Cortex of kidney (tissue), 1 donor: ENCODE data around the gene ADGRL3.
"Not testable (repeated sequence)": the region's sequence is repeated elsewhere in the genome, so short reads cannot be mapped to it uniquely, and the experiment has no call there.

ENCODE experiments used
- DNase-seq: peaks from one replicate; lab custom pipeline; 2025; lab: John Stamatoyannopoulos, UW

ADGRL3 gene

GRCh38 chr4:61500883-61501282 lies 300.8 kb downstream of the ADGRL3 start:
- no peak for DNase-seq

DNA sequence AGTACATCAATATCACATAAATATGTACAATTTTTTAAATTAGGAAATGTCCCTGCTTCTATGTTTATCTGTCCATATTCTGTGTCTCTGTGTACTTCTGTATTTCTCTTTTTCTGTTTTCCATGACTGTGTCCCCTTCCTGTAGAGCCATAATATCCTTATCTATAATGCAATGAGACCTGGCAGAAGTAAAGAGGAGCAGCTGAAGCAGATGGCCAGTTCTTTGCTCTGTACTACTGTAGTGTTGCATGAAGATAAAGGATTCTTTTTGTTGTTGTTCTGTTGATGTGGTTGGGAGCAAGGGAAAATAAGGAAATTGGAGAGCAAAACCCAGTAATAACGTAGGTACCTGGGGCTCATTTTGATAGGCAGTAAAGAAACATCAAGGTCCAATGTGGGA lies 301.7 kb downstream of the ADGRL3 start:
- no peak for DNase-seq

- no peak for DNase-seq
Observed at GRCh38 chr4:61505773-61506685, 305.9 kb downstream of the ADGRL3 start.

GRCh38 chr4:61507091-61507490 lies 307.0 kb downstream of the ADGRL3 start:
- no peak for DNase-seq

GRCh38 chr4:61509721-61510241 lies 309.7 kb downstream of the ADGRL3 start:
- DNase-seq, result not testable (repeated sequence)

- no peak for DNase-seq
Observed at GRCh38 chr4:61511716-61512488, 311.8 kb downstream of the ADGRL3 start.

GRCh38 chr4:61514991-61515390 lies 314.9 kb downstream of the ADGRL3 start:
- DNase-seq, result no peak

DNA sequence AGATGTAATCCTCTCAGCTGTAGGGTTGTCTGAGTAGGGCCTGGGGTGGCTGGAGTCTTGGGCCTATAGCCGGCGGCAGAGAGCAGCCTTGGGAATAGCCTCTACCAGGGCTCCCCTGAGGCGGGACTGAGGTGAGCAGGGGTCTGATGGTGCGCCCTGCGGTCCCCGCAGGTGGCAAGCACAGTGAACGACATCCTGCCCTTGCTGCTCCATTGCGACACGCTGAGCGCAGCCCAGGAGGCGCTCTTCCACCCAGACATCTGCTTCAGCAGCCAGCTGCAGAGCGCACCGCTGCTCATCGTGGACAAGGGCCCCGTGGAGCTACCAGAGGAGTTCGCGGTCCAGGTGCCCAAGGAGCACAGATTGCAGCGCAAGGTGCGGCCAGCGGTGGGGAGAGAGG lies 317.0 kb downstream of the ADGRL3 start:
- DNase-seq, result no peak

GRCh38 chr4:61520166-61520565 lies 320.0 kb downstream of the ADGRL3 start:
- no peak for DNase-seq

GRCh38 chr4:61520681-61521160 lies 320.6 kb downstream of the ADGRL3 start:
- DNase-seq, result no peak

DNA sequence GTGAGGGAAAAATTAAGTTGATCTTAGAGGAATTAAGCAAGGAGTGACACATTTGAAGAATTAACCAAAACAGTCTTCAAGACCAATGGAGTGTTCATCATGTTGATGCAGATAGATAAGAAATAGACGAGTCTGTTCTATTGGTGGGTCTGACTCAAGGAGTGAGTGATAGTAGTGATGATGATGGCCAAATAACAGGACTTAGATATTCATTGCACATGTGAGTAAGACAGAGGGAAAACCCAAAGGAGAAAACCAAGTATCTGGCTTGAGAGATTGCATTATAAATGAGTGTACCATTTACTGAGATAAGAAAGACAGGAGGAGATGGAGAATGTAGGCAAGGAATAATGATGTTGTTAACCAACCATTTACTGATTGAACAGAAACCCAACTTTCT lies 321.3 kb downstream of the ADGRL3 start:
- no peak for DNase-seq

- DNase-seq, result no peak
Observed at GRCh38 chr4:61522312-61522711, 322.2 kb downstream of the ADGRL3 start.

- DNase-seq, result no peak
Observed at GRCh38 chr4:61527888-61528287, 327.8 kb downstream of the ADGRL3 start.

GRCh38 chr4:61528595-61528994 lies 328.5 kb downstream of the ADGRL3 start:
- DNase-seq, result no peak

GRCh38 chr4:61531188-61531587 lies 331.1 kb downstream of the ADGRL3 start:
- no peak for DNase-seq

- no peak for DNase-seq
Observed at GRCh38 chr4:61532336-61533000, 332.3 kb downstream of the ADGRL3 start.

DNA sequence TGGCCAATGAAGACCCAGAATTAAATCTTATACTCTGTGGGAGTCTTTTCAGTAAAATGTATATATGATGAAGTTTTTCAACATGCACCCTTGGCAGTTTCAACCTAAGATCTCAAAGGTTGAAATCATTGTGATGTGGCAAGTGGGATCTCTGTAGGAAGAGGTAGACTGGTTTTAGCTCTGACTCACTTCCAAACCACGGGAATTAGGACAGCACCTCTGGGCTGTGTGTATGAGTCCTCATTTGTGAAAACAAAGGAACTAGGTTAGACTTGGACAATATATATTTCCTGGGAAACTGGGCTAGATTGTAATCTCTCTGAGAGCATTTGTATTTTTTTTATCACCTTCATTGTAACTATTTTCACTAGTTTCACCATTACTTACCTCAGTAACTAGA lies 333.0 kb downstream of the ADGRL3 start:
- DNase-seq, result no peak

DNA sequence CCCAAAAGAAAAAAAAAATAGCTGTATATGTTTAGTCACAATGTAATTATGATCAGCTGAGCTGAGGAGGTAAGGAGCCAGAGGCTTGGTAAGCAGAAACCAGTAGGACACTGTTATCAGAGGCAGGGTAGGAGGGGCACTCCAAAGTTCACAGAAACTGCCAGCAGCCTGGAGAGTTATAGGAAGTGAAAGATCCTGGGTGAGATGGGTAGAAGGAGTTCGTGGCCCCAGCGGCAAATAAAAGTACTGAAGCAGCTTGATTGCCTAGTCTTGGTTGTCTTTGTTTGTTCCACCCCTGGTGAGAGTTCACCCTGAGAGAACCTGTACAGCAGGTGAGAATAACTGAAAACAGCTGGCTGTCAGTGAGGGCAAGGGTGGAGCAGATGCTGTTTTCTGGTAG lies 340.8 kb downstream of the ADGRL3 start:
- DNase-seq, result no peak

DNA sequence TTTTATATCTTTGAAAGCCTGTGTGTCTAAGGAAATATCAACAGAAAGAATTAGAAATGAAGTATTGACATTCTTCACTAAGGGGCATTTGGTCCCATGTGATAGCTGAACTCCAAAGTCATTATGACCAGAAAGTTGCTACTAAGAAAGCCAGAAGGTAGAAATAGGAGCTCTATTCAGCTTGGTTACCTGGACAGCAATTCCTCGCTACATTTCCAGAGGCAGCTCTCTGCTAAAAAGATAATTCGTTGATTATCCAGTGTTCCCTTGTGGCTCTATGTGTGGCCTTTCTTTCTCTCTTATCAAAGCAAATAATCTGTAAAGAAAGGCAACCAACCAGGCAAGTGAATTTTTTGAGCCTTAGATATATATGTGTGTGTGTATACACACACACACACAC lies 341.3 kb downstream of the ADGRL3 start:
- no peak for DNase-seq

DNA sequence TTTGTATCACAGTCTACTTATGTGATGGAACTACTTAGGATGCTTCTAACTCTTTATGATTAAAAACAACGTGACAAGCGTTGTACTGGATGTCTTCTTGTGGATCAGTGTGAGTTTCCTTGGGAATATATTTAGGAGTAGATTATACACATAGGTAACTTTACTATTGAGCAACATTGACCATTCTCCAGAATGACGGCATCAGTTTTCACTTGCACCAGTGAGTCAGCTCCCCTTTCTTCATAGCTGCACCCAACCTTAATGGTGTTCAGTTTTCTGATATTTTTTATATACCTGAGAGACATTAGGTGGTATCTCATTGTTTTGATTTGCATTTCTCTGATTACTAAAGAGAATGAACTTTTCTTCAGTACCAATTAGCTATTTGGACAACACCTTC lies 343.9 kb downstream of the ADGRL3 start:
- no peak for DNase-seq

DNA sequence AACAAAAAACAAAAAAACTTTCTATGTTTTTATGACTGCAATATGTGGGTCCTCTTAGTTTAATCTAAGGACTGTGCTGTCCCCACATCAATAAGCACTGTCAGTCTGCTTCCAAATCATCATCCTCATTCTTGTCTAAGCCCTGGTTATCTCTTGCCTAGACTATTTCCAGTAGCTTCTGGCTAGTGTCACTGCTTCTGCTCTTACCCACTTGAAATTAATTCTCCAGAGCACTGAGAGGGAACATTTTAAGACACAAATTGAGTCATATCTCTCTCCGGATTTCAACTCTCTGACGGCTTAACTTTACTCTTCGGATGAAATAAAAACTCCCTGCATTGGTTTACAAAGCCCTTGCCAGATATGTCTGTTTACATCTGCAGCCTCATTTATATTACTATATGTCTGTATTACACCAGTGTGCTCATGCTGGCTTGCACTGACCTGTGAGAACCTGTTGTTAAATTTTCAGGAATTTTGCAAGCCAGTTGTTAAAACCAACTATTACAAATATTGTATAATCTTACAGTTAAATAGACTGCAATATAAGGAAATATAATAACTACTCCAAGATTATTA lies 345.9 kb downstream of the ADGRL3 start:
- DNase-seq, result no peak

GRCh38 chr4:61549336-61549735 lies 349.2 kb downstream of the ADGRL3 start:
- no peak for DNase-seq
